HEK293 (cell line): ENCODE measurements around the gene MAPK9.
A peak's percentile ranks its signal among the peaks of the same experiment; 100 is the strongest.

Source experiments
- CTCF ChIA-PET: fragments of 350-600 bp; formaldehyde crosslinking; extraction: SDS; loops from one replicate; lab custom pipeline; 2021; ENCODE audit warnings: antibody characterized with exemption; lab: Yijun Ruan, JAX
- POLR2A ChIA-PET: fragments of 300-600 bp; formaldehyde crosslinking; extraction: SDS; loops from one replicate; lab custom pipeline; 2020; ENCODE audit warnings: antibody characterized with exemption, inconsistent platforms; lab: Yijun Ruan, JAX
- H3K27ac ChIP-seq: fragments of 200-500 bp; sonication (Bioruptor generic); 2 replicates; pipeline ENCODE4 v1.5.1; 2014; ENCODE audit warnings: low read depth, low read length, control low read depth, inconsistent platforms; ENCODE audit errors: extremely low read depth
- H3K36me3 ChIP-seq, 2 experiments: fragments of 200-500 bp in 1 of 2; sonication (Bioruptor generic) in 1 of 2; 1 replicate in 1 of 2; 2 replicates in 1 of 2; pipeline ENCODE4 v1.5.1; 2014 to 2017; ENCODE audit warnings: inconsistent platforms in 2 of 2, low read length in 2 of 2; ENCODE audit not compliant: control insufficient read depth in 2 of 2, insufficient read depth in 1 of 2
- H3K4me1 ChIP-seq: fragments of 200-500 bp; sonication (Bioruptor generic); 2 replicates; pipeline ENCODE4 v1.5.1; 2014; ENCODE audit warnings: mild to moderate bottlenecking, low read length, inconsistent platforms; ENCODE audit not compliant: control insufficient read depth, insufficient read depth
- H3K4me3 ChIP-seq: 2 replicates; pipeline ENCODE4 v1.5.1; 2011; ENCODE audit warnings: low read depth, mild to moderate bottlenecking, control low read depth, low read length, moderate library complexity
- H3K9me3 ChIP-seq: fragments of 200-500 bp; sonication (Bioruptor generic); 2 replicates; pipeline ENCODE4 v1.5.1; 2014; ENCODE audit warnings: low read depth, low read length, inconsistent platforms; ENCODE audit not compliant: control insufficient read depth, insufficient read depth
- SCRT2 ChIP-seq: fragments of 450-650 bp; formaldehyde crosslinking; IDR thresholded peaks from 2 replicates; pipeline ENCODE4 v1.5.1; 2016; ENCODE audit warnings: missing biosample characterization, missing genetic modification characterization
- SP3 ChIP-seq: fragments of 450-650 bp; formaldehyde crosslinking; IDR thresholded peaks from 2 replicates; pipeline ENCODE4 v1.5.1; 2016; ENCODE audit warnings: missing biosample characterization, missing genetic modification characterization
- ZBTB20 ChIP-seq: fragments of 450-650 bp; formaldehyde crosslinking; IDR thresholded peaks from 2 replicates; pipeline ENCODE4 v1.5.1; 2016; ENCODE audit warnings: missing biosample characterization, missing genetic modification characterization
- ZNF140 ChIP-seq: fragments of 450-650 bp; formaldehyde crosslinking; IDR thresholded peaks from 2 replicates; pipeline ENCODE4 v1.5.1; 2016; ENCODE audit warnings: missing biosample characterization, missing genetic modification characterization
- ZNF155 ChIP-seq: fragments of 450-650 bp; formaldehyde crosslinking; IDR thresholded peaks from 2 replicates; pipeline ENCODE4 v1.5.1; 2016; ENCODE audit warnings: missing biosample characterization, missing genetic modification characterization
- ZNF19 ChIP-seq: fragments of 450-650 bp; formaldehyde crosslinking; IDR thresholded peaks from 2 replicates; pipeline ENCODE4; 2016; ENCODE audit warnings: missing biosample characterization, missing genetic modification characterization, low read depth
- ZNF2 ChIP-seq: fragments of 450-650 bp; formaldehyde crosslinking; IDR thresholded peaks from 2 replicates; pipeline ENCODE4 v1.5.1; 2016; ENCODE audit warnings: missing biosample characterization, missing genetic modification characterization
- ZNF341 ChIP-seq: fragments of 450-650 bp; formaldehyde crosslinking; IDR thresholded peaks from 2 replicates; pipeline ENCODE4; 2016; ENCODE audit warnings: low read depth, missing biosample characterization, missing genetic modification characterization
- ZNF350 ChIP-seq: fragments of 450-650 bp; formaldehyde crosslinking; IDR thresholded peaks from 2 replicates; pipeline ENCODE4 v1.5.0; 2017; ENCODE audit warnings: missing biosample characterization, mild to moderate bottlenecking, missing genetic modification characterization
- ZNF544 ChIP-seq: fragments of 450-650 bp; formaldehyde crosslinking; IDR thresholded peaks from 2 replicates; pipeline ENCODE4 v1.5.0; 2017; ENCODE audit warnings: missing biosample characterization, missing genetic modification characterization
- ZNF555 ChIP-seq: fragments of 450-650 bp; formaldehyde crosslinking; conservative IDR thresholded peaks from 2 replicates; pipeline ENCODE4 v1.5.1; 2017; ENCODE audit warnings: missing biosample characterization, mild to moderate bottlenecking, missing genetic modification characterization, inconsistent platforms
- ZNF558 ChIP-seq: fragments of 450-650 bp; formaldehyde crosslinking; IDR thresholded peaks from 2 replicates; pipeline ENCODE4 v1.5.1; 2016; ENCODE audit warnings: missing biosample characterization, missing genetic modification characterization
- ZNF585B ChIP-seq: fragments of 450-650 bp; formaldehyde crosslinking; IDR thresholded peaks from 2 replicates; pipeline ENCODE4 v1.5.1; 2016; ENCODE audit warnings: missing biosample characterization, missing genetic modification characterization
- ZNF701 ChIP-seq: fragments of 450-650 bp; formaldehyde crosslinking; IDR thresholded peaks from 2 replicates; pipeline ENCODE4 v1.5.1; 2016; ENCODE audit warnings: missing biosample characterization, missing genetic modification characterization
- ZNF785 ChIP-seq: fragments of 450-650 bp; formaldehyde crosslinking; IDR thresholded peaks from 2 replicates; pipeline ENCODE4 v1.5.1; 2016; ENCODE audit warnings: missing biosample characterization, missing genetic modification characterization
- ZNF843 ChIP-seq: fragments of 450-650 bp; formaldehyde crosslinking; IDR thresholded peaks from 2 replicates; pipeline ENCODE4 v1.5.1; 2016; ENCODE audit warnings: missing biosample characterization, missing genetic modification characterization
- TF ChIP-seq, protein P1 (sequence below): fragments of 450-650 bp; formaldehyde crosslinking; conservative IDR thresholded peaks from 2 replicates; pipeline ENCODE4 v1.5.1; 2016; ENCODE audit warnings: low read depth, missing biosample characterization, missing genetic modification characterization
- TF ChIP-seq, protein P2 (sequence below): fragments of 450-650 bp; formaldehyde crosslinking; IDR thresholded peaks from 2 replicates; pipeline ENCODE4 v1.5.1; 2016; ENCODE audit warnings: missing biosample characterization, missing genetic modification characterization
- TF ChIP-seq, protein P3 (sequence below): fragments of 450-650 bp; formaldehyde crosslinking; IDR thresholded peaks from 2 replicates; pipeline ENCODE4 v1.5.1; 2016; ENCODE audit warnings: missing biosample characterization, missing genetic modification characterization

Gene MAPK9

DNA sequence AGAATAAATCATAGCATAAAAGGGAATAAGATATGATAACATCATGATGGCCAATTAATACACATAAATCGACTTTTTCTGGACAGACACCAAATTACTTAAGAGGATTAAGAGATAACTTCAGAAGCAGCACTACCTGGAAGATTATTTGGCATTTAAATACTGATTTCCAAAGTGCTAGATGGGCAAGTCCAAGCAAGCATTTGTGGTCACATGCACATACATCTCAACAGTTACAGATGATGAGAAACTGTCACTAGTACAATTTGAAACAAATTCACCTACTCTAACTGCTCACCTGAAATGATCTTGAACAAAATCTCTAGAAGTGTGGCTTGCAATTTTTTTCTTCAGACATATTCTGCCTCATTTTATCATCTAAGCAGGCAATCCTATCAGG, 56.0 kb downstream of the MAPK9 start:
- Histone ChIP-seq H3K4me3 (no peak overlapping the region), H3K4me1 (no peaks in the 10 kb centered on the region), H3K27ac (no peak overlapping the region), H3K36me3 (peaks cover 20 to 80% of the 10 kb centered on the region in 2 experiments), H3K9me3 (no peaks in the 10 kb centered on the region)
- TF ChIP-seq ZNF701 (tag by site-specific recombination) (no peak), ZNF585B (tag by site-specific recombination) (peak; percentile 43)
- ChIA-PET POLR2A (no interaction called here), CTCF (no interaction called here)

DNA sequence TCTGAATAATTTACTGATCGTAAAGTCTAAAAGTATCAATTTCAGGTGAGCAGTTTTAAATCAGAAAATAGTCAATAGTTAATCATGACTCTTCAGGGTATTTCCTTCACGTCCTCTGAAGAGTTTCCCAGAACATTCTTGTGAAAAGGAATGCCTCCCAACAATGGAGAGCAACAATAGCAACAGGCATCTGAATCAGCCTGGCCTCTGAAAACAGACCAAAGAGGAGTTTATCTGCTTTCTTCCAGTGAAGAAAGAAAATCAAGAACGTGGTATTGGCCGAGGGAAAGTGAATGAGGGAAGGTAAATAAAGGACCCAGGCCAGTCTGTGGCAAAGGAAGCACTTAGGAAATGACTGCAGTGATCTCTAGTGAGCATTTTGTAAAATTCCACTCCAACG, 56.8 kb downstream of the MAPK9 start:
- no peaks in the 10 kb centered on the region for H3K4me1 ChIP-seq
- 0 out of 2 replicates have a peak, but pooled peaks have one; percentile 10 for TF ChIP-seq SCRT2
- no peak for TF ChIP-seq ZNF555
- TF ChIP-seq ZNF350 (tag by site-specific recombination), result no peak
- TF ChIP-seq, all 188 proteins: peak for 1
- CTCF ChIA-PET, result no interaction called here
- Histone ChIP-seq H3K27ac (no peak overlapping the region), H3K36me3 (peaks cover 20 to 75% of the 10 kb centered on the region in 2 experiments), H3K4me3 (no peak overlapping the region), H3K9me3 (no peaks in the 10 kb centered on the region)
- POLR2A ChIA-PET, result no interaction called here

DNA sequence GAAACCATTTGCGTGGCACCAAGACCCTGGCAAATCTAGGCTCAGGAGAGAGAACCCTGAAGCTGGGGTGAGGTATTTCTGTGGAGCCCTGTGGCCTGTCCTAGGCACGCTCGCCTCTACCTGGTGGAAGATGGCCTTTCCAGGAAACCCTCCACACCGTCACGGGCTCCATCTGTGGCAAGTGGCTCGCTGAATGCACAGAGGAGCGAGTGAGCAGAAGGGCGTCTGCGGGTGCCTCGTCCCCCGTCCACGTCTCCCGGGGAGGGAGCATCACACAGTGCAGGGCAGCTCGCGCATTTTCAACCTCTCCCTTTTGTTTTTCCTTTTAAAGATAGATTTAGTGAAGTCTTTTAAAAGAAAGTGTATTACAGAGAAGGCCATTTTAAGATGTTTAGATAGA, 57.6 kb downstream of the MAPK9 start:
- CTCF ChIA-PET, result no interaction called here
- Histone ChIP-seq H3K4me3 (no peak overlapping the region), H3K27ac (no peak overlapping the region), H3K36me3 (peaks cover 12 to 69% of the 10 kb centered on the region in 2 experiments), H3K9me3 (no peaks in the 10 kb centered on the region), H3K4me1 (no peaks in the 10 kb centered on the region)
- POLR2A ChIA-PET, result no interaction called here
- TF ChIP-seq ZNF155 (tag by site-specific recombination) (no peak), SP3 (tag by site-specific recombination) (no peak), ZNF701 (tag by site-specific recombination) (no peak), ZNF140 (no peak), ZNF843 (tag by site-specific recombination) (no peak), ZNF544 (tag by site-specific recombination) (no peak)
- TF ChIP-seq, protein P1, sequence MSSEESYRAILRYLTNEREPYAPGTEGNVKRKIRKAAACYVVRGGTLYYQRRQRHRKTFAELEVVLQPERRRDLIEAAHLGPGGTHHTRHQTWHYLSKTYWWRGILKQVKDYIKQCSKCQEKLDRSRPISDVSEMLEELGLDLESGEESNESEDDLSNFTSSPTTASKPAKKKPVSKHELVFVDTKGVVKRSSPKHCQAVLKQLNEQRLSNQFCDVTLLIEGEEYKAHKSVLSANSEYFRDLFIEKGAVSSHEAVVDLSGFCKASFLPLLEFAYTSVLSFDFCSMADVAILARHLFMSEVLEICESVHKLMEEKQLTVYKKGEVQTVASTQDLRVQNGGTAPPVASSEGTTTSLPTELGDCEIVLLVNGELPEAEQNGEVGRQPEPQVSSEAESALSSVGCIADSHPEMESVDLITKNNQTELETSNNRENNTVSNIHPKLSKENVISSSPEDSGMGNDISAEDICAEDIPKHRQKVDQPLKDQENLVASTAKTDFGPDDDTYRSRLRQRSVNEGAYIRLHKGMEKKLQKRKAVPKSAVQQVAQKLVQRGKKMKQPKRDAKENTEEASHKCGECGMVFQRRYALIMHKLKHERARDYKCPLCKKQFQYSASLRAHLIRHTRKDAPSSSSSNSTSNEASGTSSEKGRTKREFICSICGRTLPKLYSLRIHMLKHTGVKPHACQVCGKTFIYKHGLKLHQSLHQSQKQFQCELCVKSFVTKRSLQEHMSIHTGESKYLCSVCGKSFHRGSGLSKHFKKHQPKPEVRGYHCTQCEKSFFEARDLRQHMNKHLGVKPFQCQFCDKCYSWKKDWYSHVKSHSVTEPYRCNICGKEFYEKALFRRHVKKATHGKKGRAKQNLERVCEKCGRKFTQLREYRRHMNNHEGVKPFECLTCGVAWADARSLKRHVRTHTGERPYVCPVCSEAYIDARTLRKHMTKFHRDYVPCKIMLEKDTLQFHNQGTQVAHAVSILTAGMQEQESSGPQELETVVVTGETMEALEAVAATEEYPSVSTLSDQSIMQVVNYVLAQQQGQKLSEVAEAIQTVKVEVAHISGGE, result no peak

DNA sequence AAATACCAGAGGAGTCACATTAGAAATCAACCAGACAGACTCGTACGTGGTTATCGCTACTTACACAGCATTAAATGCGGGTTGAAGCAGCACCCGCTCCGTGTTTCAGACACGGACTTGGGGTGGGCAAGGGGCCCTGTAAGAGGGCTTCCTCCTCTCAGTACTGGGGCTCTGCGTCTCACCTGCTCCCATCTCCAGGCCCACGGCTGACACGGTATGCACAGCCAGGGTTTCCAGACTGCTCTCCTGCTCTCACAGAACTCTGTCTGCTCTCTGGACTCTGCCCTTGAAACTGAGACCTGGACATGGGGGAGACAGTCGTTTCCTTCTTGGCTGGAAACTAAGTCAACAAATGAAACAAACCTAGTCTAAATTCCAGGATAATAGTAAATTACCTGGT, 58.2 kb downstream of the MAPK9 start:
- peaks cover 12 to 67% of the 10 kb centered on the region in 2 experiments for H3K36me3 ChIP-seq
- H3K9me3 ChIP-seq, result no peaks in the 10 kb centered on the region
- TF ChIP-seq ZNF2 (tag by site-specific recombination) (no peak), ZNF19 (tag by site-specific recombination) (no peak), ZBTB20 (no peak), ZNF785 (no peak), ZNF558 (tag by site-specific recombination) (no peak), ZNF341 (tag by site-specific recombination) (no peak)
- TF ChIP-seq, protein P2, sequence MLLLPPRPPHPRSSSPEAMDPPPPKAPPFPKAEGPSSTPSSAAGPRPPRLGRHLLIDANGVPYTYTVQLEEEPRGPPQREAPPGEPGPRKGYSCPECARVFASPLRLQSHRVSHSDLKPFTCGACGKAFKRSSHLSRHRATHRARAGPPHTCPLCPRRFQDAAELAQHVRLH (tag by site-specific recombination), result no peak
- TF ChIP-seq, protein P3, sequence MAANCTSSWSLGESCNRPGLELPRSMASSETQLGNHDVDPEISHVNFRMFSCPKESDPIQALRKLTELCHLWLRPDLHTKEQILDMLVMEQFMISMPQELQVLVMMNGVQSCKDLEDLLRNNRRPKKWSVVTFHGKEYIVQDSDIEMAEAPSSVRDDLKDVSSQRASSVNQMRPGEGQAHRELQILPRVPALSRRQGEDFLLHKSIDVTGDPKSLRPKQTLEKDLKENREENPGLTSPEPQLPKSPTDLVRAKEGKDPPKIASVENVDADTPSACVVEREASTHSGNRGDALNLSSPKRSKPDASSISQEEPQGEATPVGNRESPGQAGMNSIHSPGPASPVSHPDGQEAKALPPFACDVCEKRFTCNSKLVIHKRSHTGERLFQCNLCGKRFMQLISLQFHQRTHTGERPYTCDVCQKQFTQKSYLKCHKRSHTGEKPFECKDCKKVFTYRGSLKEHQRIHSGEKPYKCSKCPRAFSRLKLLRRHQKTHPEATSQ (tag by site-specific recombination), result no peak
- H3K4me1 ChIP-seq, result no peaks in the 10 kb centered on the region
- POLR2A ChIA-PET, result no interaction called here
- CTCF ChIA-PET, result no interaction called here
- H3K4me3 ChIP-seq, result no peak overlapping the region
- no peak overlapping the region for H3K27ac ChIP-seq
